GM19099 (cell line): ENCODE measurements around the gene PARL.

Experiments
- POLR2A ChIP-seq: IDR thresholded peaks from 3 replicates; pipeline ENCODE4 v1.6.1; 2011; ENCODE audit warnings: low read depth; ENCODE audit not compliant: insufficient read length; ENCODE audit errors: extremely low read depth

Gene PARL

GRCh38 chr3:183818041-183818620, 66.5 kb downstream of the PARL start:
- no peak for TF ChIP-seq POLR2A

- no peak for TF ChIP-seq POLR2A
These were observed 67.0 kb downstream of the PARL start for GRCh38 chr3:183817639-183818038.

- no peak for TF ChIP-seq POLR2A
These were observed 67.8 kb downstream of the PARL start for GRCh38 chr3:183816681-183817510.

GRCh38 chr3:183815951-183816475, 68.7 kb downstream of the PARL start:
- no peak for TF ChIP-seq POLR2A

- TF ChIP-seq POLR2A, result no peak
These were observed 69.1 kb downstream of the PARL start for GRCh38 chr3:183815563-183815940.

- TF ChIP-seq POLR2A, result no peak
These were observed 70.4 kb downstream of the PARL start for GRCh38 chr3:183814240-183814639.

- no peak for TF ChIP-seq POLR2A
These were observed 71.8 kb downstream of the PARL start for GRCh38 chr3:183812761-183813445.

- TF ChIP-seq POLR2A, result no peak
These were observed 73.0 kb downstream of the PARL start for GRCh38 chr3:183811638-183812037.

- no peak for TF ChIP-seq POLR2A
These were observed 73.8 kb downstream of the PARL start for GRCh38 chr3:183810643-183811594.

- no peak for TF ChIP-seq POLR2A
These were observed 75.4 kb downstream of the PARL start for GRCh38 chr3:183809270-183809669.

- no peak for TF ChIP-seq POLR2A
These were observed 76.3 kb downstream of the PARL start for GRCh38 chr3:183808355-183808754.

GRCh38 chr3:183807881-183808280, 76.8 kb downstream of the PARL start:
- no peak for TF ChIP-seq POLR2A

GRCh38 chr3:183807209-183807728, 77.4 kb downstream of the PARL start:
- TF ChIP-seq POLR2A, result no peak

- TF ChIP-seq POLR2A, result no peak
These were observed 81.7 kb downstream of the PARL start for GRCh38 chr3:183802989-183803388.
